ENCODE data around the gene ZNF268. TPM values are rescaled to one million over a fixed set of nuclear protein-coding genes. Genes with fewer than 3 reads are reported as not detected.

The ZNF268 gene
- total RNA-seq, 2 experiments from 2014 or later, result 14.0 to 14.6 TPM

GRCh38 chr12:133202493-133203343, 21.4 kb downstream of the ZNF268 start:
- no peaks in the 10 kb centered on the region for H3K4me1 Mint-ChIP-seq
- CTCF ChIA-PET, result interaction anchor here (0.7 to 1.5 kb wide), 3 partner anchors 12 to 144 kb away, joined by 3 read pairs; no protein-coding TSS in a partner anchor
- H3K27me3 Mint-ChIP-seq, result no peaks in the 10 kb centered on the region
- H3K4me3 Mint-ChIP-seq, result peak overlapping the region; percentile 26
- ATAC-seq (no peak), DNase-seq (no peak)
- peaks cover 55% of the 10 kb centered on the region for H3K9me3 Mint-ChIP-seq (ENCODE audit: low read depth)
- POLR2A ChIA-PET, result interaction anchor here (0.6 kb wide), 1 partner anchor 115 kb away, joined by 3 read pairs; no protein-coding TSS in a partner anchor
- no peak overlapping the region for H3K27ac Mint-ChIP-seq
- intact Hi-C loops (cut with DNase I, micrococcal nuclease), result no loop called here
- peaks cover 66% of the 10 kb centered on the region for H3K36me3 Mint-ChIP-seq (ENCODE audit: low read depth)

- POLR2A ChIA-PET, result no interaction called here
- Mint-ChIP-seq H3K36me3 (ENCODE audit: low read depth) (peaks cover 68% of the 10 kb centered on the region), H3K9me3 (ENCODE audit: low read depth) (peaks cover 58% of the 10 kb centered on the region), H3K4me3 (peak overlapping the region; percentile 26), H3K27ac (no peak overlapping the region), H3K4me1 (no peaks in the 10 kb centered on the region), H3K27me3 (no peaks in the 10 kb centered on the region)
- intact Hi-C loops (cut with DNase I, micrococcal nuclease), result no loop called here
- DNase-seq, result no peak
- ATAC-seq, result no peak
- CTCF ChIA-PET, result interaction anchor here (0.5 to 1.5 kb wide), 4 partner anchors 13 to 184 kb away, joined by 3 read pairs; no protein-coding TSS in a partner anchor
These were observed 22.3 kb downstream of the ZNF268 start for GRCh38 chr12:133203344-133204263.

- no peak for DNase-seq
- no peak for ATAC-seq
- Mint-ChIP-seq H3K36me3 (ENCODE audit: low read depth) (peaks cover 65% of the 10 kb centered on the region), H3K9me3 (ENCODE audit: low read depth) (peaks cover 59% of the 10 kb centered on the region), H3K27me3 (no peaks in the 10 kb centered on the region), H3K4me1 (no peaks in the 10 kb centered on the region), H3K4me3 (no peak overlapping the region), H3K27ac (no peak overlapping the region)
- POLR2A ChIA-PET, result no interaction called here
- CTCF ChIA-PET, result interaction anchor here (0.5 to 1.5 kb wide), 3 partner anchors 15 to 184 kb away, joined by 3 read pairs; no protein-coding TSS in a partner anchor
- intact Hi-C loops (cut with DNase I, micrococcal nuclease), result no loop called here
These were observed 22.9 kb downstream of the ZNF268 start for GRCh38 chr12:133204264-133204603.

- POLR2A ChIA-PET, result no interaction called here
- intact Hi-C loops (cut with DNase I, micrococcal nuclease), result no loop called here
- Mint-ChIP-seq H3K27me3 (no peaks in the 10 kb centered on the region), H3K4me3 (no peak overlapping the region), H3K36me3 (ENCODE audit: low read depth) (peaks cover 51% of the 10 kb centered on the region), H3K4me1 (no peaks in the 10 kb centered on the region), H3K27ac (no peak overlapping the region), H3K9me3 (ENCODE audit: low read depth) (peaks cover 50% of the 10 kb centered on the region)
- CTCF ChIA-PET, result no interaction called here
- DNase-seq (no peak), ATAC-seq (no peak)
These were observed 25.1 kb downstream of the ZNF268 start for GRCh38 chr12:133206390-133206789.

- Mint-ChIP-seq H3K4me3 (no peak overlapping the region), H3K4me1 (no peaks in the 10 kb centered on the region), H3K27me3 (no peaks in the 10 kb centered on the region), H3K36me3 (ENCODE audit: low read depth) (peaks cover 16% of the 10 kb centered on the region), H3K27ac (no peak overlapping the region), H3K9me3 (ENCODE audit: low read depth) (peaks cover 57% of the 10 kb centered on the region)
- ChIA-PET POLR2A (no interaction called here), CTCF (no interaction called here)
- intact Hi-C loops (cut with DNase I, micrococcal nuclease), result no loop called here
- DNase-seq (no peak), ATAC-seq (no peak)
These were observed 34.4 kb downstream of the ZNF268 start for GRCh38 chr12:133215724-133216123.

GRCh38 chr12:133217219-133217618, 35.9 kb downstream of the ZNF268 start:
- no peak for ATAC-seq
- intact Hi-C loops (cut with DNase I, micrococcal nuclease), result no loop called here
- DNase-seq, result no peak
- Mint-ChIP-seq H3K4me1 (no peaks in the 10 kb centered on the region), H3K4me3 (no peak overlapping the region), H3K9me3 (ENCODE audit: low read depth) (peaks cover 50% of the 10 kb centered on the region), H3K27me3 (no peaks in the 10 kb centered on the region), H3K36me3 (ENCODE audit: low read depth) (peaks cover 14% of the 10 kb centered on the region), H3K27ac (no peak overlapping the region)
- POLR2A ChIA-PET, result no interaction called here
- CTCF ChIA-PET, result no interaction called here

GRCh38 chr12:133220521-133220920, 39.2 kb downstream of the ZNF268 start:
- H3K4me1 Mint-ChIP-seq, result no peaks in the 10 kb centered on the region
- POLR2A ChIA-PET, result no interaction called here
- no peak for ATAC-seq
- intact Hi-C loops (cut with DNase I, micrococcal nuclease), result no loop called here
- H3K27me3 Mint-ChIP-seq, result no peaks in the 10 kb centered on the region
- H3K9me3 Mint-ChIP-seq (ENCODE audit: low read depth), result peaks cover 39% of the 10 kb centered on the region
- CTCF ChIA-PET, result no interaction called here
- H3K4me3 Mint-ChIP-seq, result no peak overlapping the region
- H3K36me3 Mint-ChIP-seq (ENCODE audit: low read depth), result peaks cover 8% of the 10 kb centered on the region
- DNase-seq, result no peak
- no peak overlapping the region for H3K27ac Mint-ChIP-seq

- Mint-ChIP-seq H3K27ac (no peak overlapping the region), H3K4me3 (no peak overlapping the region), H3K9me3 (ENCODE audit: low read depth) (peaks cover 34% of the 10 kb centered on the region), H3K36me3 (ENCODE audit: low read depth) (peaks cover 8% of the 10 kb centered on the region), H3K27me3 (no peaks in the 10 kb centered on the region), H3K4me1 (no peaks in the 10 kb centered on the region)
- intact Hi-C loops (cut with DNase I, micrococcal nuclease), result no loop called here
- DNase-seq (no peak), ATAC-seq (no peak)
- ChIA-PET POLR2A (no interaction called here), CTCF (interaction anchor here (0.7 kb wide), 1 partner anchor 373 kb away, joined by 3 read pairs; no protein-coding TSS in a partner anchor)
These were observed 39.9 kb downstream of the ZNF268 start for GRCh38 chr12:133221241-133221640.

- intact Hi-C loops (cut with DNase I, micrococcal nuclease), result no loop called here
- ATAC-seq, result no peak
- Mint-ChIP-seq H3K27me3 (no peaks in the 10 kb centered on the region), H3K9me3 (ENCODE audit: low read depth) (peaks cover 31% of the 10 kb centered on the region), H3K36me3 (ENCODE audit: low read depth) (peaks cover 8% of the 10 kb centered on the region), H3K27ac (no peak overlapping the region), H3K4me1 (no peaks in the 10 kb centered on the region), H3K4me3 (no peak overlapping the region)
- ChIA-PET CTCF (interaction anchor here (0.7 kb wide), 1 partner anchor 374 kb away, joined by 3 read pairs; no protein-coding TSS in a partner anchor), POLR2A (no interaction called here)
- no peak for DNase-seq
These were observed 40.9 kb downstream of the ZNF268 start for GRCh38 chr12:133222211-133222610.

- Mint-ChIP-seq H3K27me3 (no peaks in the 10 kb centered on the region), H3K27ac (no peak overlapping the region), H3K9me3 (ENCODE audit: low read depth) (peaks cover 6% of the 10 kb centered on the region), H3K36me3 (ENCODE audit: low read depth) (peaks cover 2% of the 10 kb centered on the region), H3K4me1 (no peaks in the 10 kb centered on the region), H3K4me3 (no peak overlapping the region)
- ChIA-PET POLR2A (no interaction called here), CTCF (no interaction called here)
- DNase-seq (no peak), ATAC-seq (no peak)
- intact Hi-C loops (cut with DNase I, micrococcal nuclease), result no loop called here
These were observed 44.2 kb downstream of the ZNF268 start for GRCh38 chr12:133225527-133225926.

GRCh38 chr12:133226690-133227089, 45.4 kb downstream of the ZNF268 start:
- DNase-seq (no peak), ATAC-seq (no peak)
- Mint-ChIP-seq H3K4me3 (no peak overlapping the region), H3K36me3 (ENCODE audit: low read depth) (peaks cover 2% of the 10 kb centered on the region), H3K4me1 (no peaks in the 10 kb centered on the region), H3K27me3 (no peaks in the 10 kb centered on the region), H3K27ac (no peak overlapping the region), H3K9me3 (ENCODE audit: low read depth) (peaks cover 6% of the 10 kb centered on the region)
- intact Hi-C loops (cut with DNase I, micrococcal nuclease), result no loop called here
- CTCF ChIA-PET, result no interaction called here
- POLR2A ChIA-PET, result no interaction called here
